SH-SY5Y (cell line): ENCODE measurements around the gene TCEA3.

ENCODE experiments used
- GATA2 ChIP-seq: IDR thresholded peaks from 2 replicates; pipeline ENCODE4 v1.6.1; 2011; ENCODE audit warnings: mild to moderate bottlenecking, low read depth, low read length
- GATA3 ChIP-seq: IDR thresholded peaks from 2 replicates; pipeline ENCODE4 v1.6.1; 2011; ENCODE audit warnings: low read depth, mild to moderate bottlenecking, low read length, moderate library complexity

Gene TCEA3

DNA sequence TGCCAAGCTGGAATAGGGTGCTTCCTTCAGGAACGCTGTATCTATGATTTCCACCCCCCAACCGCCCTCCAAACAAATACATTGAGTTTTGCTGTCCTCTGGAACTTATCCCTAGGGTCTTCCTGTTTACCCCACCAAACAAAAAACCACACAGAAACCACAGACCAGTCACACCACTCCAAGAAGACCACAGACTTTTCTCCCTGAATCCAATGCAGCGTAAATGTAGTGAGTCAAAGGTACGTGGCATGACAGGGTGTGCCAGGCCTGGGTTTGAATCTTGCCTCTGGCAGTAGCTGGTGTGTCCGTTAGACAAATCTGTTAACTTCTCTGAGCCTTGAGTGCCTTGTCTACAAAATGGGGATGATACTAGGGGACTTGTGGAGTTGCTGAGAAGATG lies 31.7 kb upstream of the TCEA3 start:
- TF ChIP-seq GATA3 (no peak), GATA2 (no peak)

DNA sequence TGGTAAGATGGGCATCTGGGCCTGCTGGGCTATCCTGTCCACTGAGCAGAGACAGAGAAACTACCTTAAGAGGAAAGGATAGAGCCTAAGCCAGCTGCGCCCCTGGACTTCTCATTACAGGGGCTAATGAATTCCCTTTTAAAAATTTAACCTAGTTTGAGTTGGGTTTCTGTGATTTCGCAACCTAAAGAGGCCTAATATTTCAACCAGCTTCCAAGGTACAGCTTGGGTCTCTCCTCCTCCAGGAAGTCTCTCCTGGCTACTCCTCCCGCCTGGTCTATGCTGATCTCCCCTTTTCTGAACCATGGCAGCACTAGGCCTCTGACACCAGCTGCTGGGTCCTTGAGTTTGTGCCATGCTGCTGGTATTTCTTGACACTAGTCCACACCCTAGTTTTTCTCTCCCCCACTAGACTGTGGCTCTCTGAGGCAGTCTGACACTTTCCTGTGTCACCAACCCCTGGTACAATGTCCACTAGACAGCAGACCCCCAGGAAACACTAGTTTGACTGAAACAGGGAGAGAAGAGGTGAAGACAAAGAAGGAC lies 29.0 kb upstream of the TCEA3 start:
- no peak for TF ChIP-seq GATA2
- no peak for TF ChIP-seq GATA3

DNA sequence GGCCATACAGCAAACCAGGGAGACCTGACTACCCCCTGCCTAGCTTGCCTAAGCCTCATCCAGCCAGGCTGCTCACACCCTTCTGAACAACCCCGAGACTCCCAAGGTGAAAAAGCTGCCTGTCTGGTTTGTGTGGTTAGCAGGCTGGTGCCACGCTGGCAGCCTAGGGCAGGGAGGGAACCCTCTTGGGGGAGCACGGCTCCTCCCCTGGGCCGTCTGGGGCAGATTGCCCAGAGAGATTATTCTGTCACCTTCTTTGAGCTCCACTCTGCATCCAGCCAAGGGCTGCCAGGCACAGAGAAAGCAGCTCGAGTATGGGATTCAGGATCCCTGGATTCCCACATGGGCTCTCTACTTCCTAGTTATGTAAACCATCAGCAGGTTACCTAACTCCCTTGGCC lies 27.5 kb upstream of the TCEA3 start:
- TF ChIP-seq GATA2 (peak; percentile 86), GATA3 (no peak)

DNA sequence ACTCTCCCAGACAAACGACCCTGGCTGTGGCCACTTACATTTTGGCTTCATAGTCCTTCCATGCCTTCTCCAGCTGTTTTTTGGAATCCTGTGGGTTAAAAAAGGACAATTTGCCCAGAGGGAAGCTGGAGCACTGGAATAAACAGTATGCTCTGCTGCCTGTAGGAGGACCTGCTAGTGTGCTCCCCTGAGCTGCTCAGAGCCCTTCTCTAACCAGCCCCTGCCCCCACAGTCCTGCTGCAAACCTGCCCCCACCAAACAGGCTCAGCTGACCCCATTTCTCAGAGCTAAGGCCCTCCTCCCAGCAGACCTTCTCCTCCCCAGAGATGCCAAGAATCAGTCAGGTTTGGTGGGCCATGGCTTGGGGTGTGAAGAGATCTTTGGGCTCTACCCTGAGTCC lies 26.9 kb upstream of the TCEA3 start:
- TF ChIP-seq GATA2, result no peak
- no peak for TF ChIP-seq GATA3

DNA sequence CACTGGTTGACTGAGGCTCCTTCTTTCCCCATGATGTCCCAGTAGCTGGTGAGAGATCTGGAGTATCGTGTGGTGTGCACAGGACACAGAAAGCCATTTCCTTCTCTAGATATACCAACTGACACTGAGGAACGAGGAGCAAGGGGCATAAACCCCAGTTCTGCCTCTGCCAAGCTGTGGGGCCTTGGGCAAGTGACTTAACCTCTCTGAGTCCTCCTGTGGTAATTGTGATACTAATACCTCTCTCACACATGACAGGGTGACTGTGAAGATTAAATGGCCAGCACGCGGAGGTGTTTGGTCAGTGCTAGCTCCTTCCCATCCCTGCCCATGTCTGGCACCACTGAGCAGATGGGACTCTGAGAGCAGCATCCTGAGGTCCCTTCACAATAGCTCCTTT lies 26.3 kb upstream of the TCEA3 start:
- no peak for TF ChIP-seq GATA3

DNA sequence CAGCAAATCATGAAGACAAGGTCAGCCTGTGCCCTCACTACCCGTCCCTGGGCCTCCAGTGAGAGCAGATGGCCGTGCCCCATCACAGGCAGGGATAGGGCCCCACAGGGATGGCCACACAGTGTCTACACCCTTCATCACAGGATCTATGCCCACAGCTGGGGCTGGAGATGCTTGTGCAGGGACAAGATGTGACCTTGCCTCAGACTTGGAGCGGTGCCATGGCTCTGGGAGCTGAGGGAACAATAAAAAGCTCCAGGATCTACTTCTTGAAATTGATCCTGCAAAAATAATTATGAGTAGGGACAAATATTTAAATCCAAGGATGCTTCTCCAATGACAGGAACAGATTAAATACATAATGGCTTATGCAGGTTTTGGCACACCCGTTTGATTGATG lies 25.4 kb upstream of the TCEA3 start:
- no peak for TF ChIP-seq GATA2
- TF ChIP-seq GATA3, result no peak

DNA sequence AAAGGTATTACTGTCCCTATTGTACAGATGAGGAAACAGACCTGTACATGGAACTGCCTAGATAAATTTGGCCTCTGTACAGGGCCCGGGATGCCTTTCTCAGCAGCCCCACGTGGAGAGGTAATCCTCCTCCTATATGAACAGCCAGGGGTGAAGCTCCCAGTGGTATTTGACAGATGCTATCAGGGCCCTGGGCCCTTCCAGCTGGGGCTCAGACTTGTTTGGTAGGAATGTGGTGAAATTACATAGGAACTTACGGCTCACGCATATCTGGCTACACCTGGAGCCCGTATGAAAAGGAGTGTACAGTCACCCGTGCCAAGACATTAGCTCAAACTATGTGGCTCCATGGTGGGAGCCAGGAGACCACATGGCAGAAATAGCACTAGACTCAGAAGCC lies 24.8 kb upstream of the TCEA3 start:
- no peak for TF ChIP-seq GATA3
- no peak for TF ChIP-seq GATA2

DNA sequence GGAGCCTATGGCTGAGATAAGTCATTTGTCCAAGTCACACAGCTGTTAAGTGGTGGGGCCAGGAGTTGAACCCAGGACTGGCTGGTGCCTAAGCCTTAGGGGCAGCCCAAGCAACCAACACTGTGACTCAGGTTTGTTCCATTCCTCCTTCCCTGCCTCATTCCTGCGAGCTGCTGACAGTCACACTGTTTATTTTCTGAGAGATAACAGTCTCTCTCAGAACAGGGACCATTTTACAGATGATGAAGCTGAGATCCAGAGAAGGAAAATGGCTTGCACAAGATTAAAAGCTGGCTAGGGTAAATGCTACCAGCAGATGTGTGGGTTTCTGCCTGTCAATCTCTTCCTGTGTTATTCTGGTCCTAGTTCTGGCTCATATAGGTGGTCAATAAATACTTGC lies 24.3 kb upstream of the TCEA3 start:
- TF ChIP-seq GATA3 (no peak), GATA2 (no peak)

DNA sequence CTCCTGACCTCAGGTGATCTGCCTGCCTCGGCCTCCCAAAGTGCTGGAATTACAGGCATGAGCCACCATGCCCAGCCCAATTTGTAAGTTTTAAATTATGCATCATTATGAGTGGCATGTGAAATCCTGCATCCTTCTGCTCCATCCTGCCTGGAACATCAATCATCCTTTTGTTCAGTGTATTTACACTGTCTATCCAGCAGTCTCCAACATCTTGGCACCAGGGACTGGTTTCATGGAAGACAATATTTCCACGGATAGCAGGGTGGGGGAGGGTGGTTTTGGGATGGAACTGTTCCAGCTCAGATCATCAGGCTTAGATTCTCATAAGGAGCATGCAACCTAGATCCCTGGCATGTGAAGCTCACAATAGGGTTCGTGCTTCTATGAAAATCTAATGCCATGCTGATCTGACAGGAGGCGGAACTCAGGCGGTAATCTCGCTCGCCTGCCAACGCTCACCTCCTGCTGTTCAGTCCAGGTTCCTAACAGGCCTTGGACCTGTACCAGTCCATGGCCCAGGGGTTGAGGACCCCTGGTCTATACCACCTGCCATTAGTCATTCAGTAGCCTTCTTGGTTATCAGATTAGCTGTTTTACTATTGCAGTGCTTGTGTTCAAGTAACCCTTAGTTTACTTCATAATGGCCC lies 22.2 kb upstream of the TCEA3 start:
- no peak for TF ChIP-seq GATA3
- no peak for TF ChIP-seq GATA2

DNA sequence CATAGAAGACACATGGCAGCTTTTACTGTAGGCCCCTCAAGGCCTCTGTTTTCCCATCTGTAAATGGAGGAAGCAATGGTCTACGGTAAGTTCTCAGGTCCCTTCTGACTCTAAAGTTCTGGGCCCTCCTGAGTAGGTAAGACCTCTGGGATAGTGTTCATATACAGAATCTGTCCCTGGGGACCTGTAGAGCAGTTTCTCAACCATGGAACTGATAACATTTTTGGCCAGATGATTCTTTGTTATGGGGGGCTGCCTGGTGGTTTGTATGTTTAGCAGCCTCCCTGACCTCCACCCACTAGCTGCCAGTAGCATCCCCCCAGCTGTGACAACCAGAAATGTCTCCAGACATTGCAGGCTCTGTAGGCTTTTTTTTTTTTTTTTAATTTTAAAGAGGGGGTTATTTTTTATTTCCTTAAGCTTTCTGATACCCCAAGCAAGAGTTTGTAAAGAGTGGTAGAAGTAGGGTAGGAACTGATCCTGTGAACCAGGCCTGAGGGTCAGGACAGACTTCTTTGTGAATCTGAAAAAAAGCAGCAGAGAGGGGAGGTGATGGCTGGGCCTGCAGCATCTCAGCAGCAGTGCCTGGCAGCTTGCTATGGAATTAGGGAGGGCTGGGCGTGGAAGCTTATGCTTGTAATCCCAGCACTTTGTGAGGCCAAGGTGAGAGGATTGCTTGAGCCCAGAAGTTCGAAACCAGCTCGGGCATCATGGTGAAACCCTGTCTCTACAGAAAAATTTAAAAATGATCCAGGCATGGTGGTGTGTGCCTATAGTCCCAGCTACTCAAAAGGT lies 20.2 kb upstream of the TCEA3 start:
- TF ChIP-seq GATA2, result no peak
- TF ChIP-seq GATA3, result no peak

DNA sequence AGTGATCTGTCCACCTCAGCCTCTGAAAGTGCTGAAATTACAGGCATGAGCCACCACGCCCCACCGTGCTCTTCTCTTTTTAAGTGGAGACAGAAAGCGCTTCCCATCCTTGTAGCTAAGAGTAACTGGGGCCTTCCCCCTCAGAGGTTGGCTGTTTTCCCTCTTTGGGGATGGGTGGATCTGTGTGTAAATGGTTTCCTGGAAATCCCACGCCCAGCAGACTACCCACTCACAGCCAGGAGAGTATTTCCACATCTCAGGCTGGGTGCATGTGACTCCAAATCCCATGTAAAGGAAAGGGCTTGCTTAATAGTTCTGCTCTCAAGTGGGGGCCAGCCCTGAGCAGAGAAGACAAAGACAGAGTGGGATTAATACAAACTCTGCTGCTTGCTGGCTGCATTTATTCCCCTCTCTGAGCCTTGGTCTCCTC lies 19.6 kb upstream of the TCEA3 start:
- TF ChIP-seq GATA3 (no peak), GATA2 (no peak)

DNA sequence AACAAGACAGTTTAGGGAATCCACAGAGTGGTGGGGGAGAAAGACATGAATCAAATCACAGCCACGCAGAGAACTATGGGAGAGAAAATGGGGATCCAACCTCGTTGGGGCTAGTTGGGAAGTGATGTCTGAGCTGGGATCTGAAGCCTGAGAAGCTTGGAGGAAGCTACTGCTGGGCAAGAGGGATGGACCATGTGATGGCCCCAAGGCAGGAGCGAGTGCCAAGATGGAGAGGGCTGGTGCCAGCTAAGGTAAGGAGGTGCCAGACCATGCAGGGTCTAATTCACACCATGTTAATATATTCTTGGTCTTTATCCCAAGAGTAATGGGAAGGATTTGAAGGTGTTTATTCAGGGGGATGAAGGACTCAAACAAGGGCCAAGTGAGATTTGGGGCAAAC lies 18.2 kb upstream of the TCEA3 start:
- TF ChIP-seq GATA2, result no peak
- no peak for TF ChIP-seq GATA3

DNA sequence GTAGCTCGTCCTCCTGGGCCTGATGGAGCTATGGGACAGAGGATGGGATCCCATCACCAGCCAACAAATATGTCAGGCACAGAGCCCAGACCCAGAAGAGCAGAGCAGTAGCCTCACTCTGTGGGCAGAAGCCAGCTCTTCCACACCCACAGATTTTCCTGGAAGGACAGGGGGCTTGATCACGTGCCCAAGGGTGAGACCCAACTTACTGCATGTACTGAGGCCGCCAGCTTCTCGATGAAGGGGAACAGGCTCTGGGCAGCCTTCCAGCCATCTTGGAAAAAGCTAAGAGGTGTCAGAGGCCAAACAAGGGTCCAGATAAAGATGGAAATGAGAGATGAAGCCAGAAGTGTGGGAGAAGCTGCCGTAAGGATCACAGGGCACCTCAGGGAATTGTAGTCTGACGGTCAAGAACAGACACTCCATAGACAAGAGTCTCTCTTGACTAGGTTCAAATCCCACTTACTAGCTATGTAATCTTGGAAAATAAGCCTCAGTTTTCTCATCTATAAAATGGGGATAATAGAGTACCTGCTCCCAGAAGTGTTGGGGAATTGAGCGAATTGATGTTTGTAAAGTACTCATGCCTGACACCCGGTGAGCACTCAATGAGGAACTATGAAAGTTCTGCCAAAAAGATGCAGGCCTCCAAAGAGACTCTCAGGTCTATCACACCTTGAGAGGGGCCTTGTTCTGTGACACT lies 17.0 kb upstream of the TCEA3 start:
- no peak for TF ChIP-seq GATA2
- TF ChIP-seq GATA3, result no peak

DNA sequence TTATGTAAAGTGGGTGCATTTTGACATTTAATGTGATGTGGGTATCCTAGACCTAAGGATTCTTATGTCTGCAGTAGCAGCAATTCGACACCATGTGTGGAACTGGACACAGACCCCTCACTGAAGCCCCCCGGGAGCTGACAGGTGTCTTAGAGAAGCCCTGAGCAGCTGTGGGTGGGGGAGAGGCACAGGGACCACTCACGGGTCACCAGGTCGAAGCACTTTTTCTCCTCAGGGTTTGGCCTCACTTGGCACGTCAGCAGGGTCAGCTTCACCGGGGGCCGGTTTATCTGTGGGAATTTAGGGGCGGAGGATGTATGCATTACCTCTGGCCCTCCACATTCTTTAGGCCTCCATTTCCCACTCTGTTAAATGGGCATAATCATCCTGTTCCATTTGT lies 14.0 kb upstream of the TCEA3 start:
- TF ChIP-seq GATA3 (no peak), GATA2 (no peak)

DNA sequence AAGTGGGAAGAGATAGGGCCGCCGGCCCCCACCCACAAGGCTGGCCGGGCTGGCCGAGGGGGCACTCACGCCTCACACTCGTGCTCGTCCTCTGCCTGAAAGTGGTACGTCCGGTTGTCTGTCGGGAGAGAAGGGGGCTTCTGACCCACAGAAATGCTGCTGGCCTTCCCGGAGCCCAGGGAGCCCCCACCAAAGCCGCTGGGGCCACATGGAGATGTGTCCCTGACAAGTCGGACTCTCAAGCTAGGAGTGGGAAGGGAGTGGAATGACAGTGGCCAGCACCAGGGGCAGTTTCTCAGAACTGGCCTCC lies 12.8 kb upstream of the TCEA3 start:
- TF ChIP-seq GATA2, result no peak
- TF ChIP-seq GATA3, result no peak
